H1 (cell line): ENCODE measurements around the gene RNF141. TPM values are rescaled to one million over a fixed set of nuclear protein-coding genes. Genes with fewer than 3 reads are reported as not detected.

Source experiments
- EP300 ChIP-seq, 2 experiments: IDR thresholded peaks; 1 replicate in 1 of 2; 2 replicates in 1 of 2; pipeline ENCODE4 v1.6.1; 2011 to 2012; ENCODE audit warnings: low read depth in 2 of 2, low read length in 2 of 2, mild to moderate bottlenecking in 2 of 2, borderline replicate concordance in 1 of 2, inconsistent platforms in 1 of 2, moderate library complexity in 1 of 2
- MAFK ChIP-seq: IDR thresholded peaks from 2 replicates; pipeline ENCODE4 v1.6.1; 2012; ENCODE audit warnings: low read depth, mild to moderate bottlenecking, improper control_type of control experiment, low read length
- RBBP5 ChIP-seq: IDR thresholded peaks from 2 replicates; pipeline ENCODE4 v1.7.1; 2012; ENCODE audit warnings: low read depth, mild to moderate bottlenecking, inconsistent platforms, low read length, moderate library complexity, borderline replicate concordance
- polyA plus RNA-seq, 7 experiments: library from polyadenylated mRNA; depleted of rRNA in 3 of 7; stranded (reverse) in 5 of 7; unstranded in 2 of 7; fragments of >200 nt in 5 of 7; fragments of 200-250 nt in 2 of 7; gene quantifications; 1 replicate in 5 of 7; 2 replicates in 1 of 7; 4 replicates in 1 of 7; pipeline versions ENCODE4 v1.2.1 to v1.2.3, GENCODE V29; 2011 to 2013; ENCODE audit warnings: missing spikeins in 2 of 7, mixed read lengths in 2 of 7
- total RNA-seq: library from RNA; stranded (reverse); fragmentation: NEBNext Ultra II Directional; extraction: Animal tissue kit (Norgen Biotek cat#: 25700); gene quantifications from 2 replicates; pipeline ENCODE4 v1.2.1, GENCODE V29; 2021

The RNF141 gene
- total and polyA plus RNA-seq, 2 of the 8 experiments (the other 6 are each of a cell fraction or from before 2014, with no cell fraction given): 8.5 to 22.8 TPM

DNA sequence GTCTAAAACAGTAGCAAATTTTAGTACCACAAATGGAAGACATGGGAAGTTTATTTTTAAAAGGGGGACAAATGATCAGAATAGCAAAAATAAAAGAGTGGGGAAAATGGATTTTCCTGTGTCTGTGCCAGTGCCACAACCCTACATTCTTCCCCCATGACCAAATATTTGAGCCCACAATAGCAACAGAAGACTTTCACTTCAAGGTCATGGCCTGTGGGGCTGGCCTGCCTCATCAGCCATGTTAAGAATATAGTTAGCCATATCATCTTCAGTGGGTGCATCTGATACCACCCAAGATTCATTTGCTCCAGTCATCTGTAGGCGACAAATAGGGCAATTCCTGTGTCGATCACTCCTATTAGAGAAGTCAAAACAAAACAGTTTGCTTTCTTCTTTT is 26.3 kb downstream of the RNF141 start (continued):
- no peak for TF ChIP-seq MAFK
- no peak for TF ChIP-seq RBBP5
- TF ChIP-seq EP300 (IDR thresholded peaks at IDR 0.05; ENCODE audit: borderline replicate concordance in 1 of 2, low read depth in 2 of 2, low read length in 2 of 2): no peak
- TF ChIP-seq, all 59 proteins: peak for 0
